Breast epithelium (tissue), 4 donors: ENCODE measurements around the gene CFAP70. TPM values are rescaled to one million over a fixed set of nuclear protein-coding genes. Genes with fewer than 3 reads are reported as not detected.
"Not testable (repeated sequence)": the region's sequence is repeated elsewhere in the genome, so short reads cannot be mapped to it uniquely, and the experiment has no call there.

Source experiments
- DNase-seq, 2 donors: peaks; one replicate each; pipeline ENCODE4 v3.0.0-alpha.2; 2019; ENCODE audit warnings: low spot score in 2 of 2
- H3K27ac ChIP-seq, 2 donors: fragments of 200-600 bp; sonication (generic) in 1 of 2; one replicate each; pipeline ENCODE4 v1.5.1; 2016 to 2019; ENCODE audit warnings: mild to moderate bottlenecking in 1 of 2
- H3K27me3 ChIP-seq, 2 donors: fragments of 200-600 bp; sonication (generic) in 1 of 2; one replicate each; pipeline versions ENCODE4 v1.5.1 to v1.6.0; 2017 to 2019; ENCODE audit warnings: control low read depth in 1 of 2, mild to moderate bottlenecking in 1 of 2
- H3K36me3 ChIP-seq: fragments of 200-600 bp; one replicate; pipeline ENCODE4 v1.5.1; 2019
- H3K4me1 ChIP-seq, 2 donors: fragments of 200-600 bp; sonication (generic); one replicate each; pipeline ENCODE4 v1.5.1; 2016 to 2019; ENCODE audit warnings: control low read depth in 1 of 2
- H3K4me3 ChIP-seq, 3 donors: fragments of 200-600 bp; sonication (generic); 1 replicate in 2 of 3; 2 replicates in 1 of 3; pipeline ENCODE4 v1.5.1; 2016 to 2019; ENCODE audit warnings: mild to moderate bottlenecking in 3 of 3, moderate library complexity in 2 of 3
- H3K9me3 ChIP-seq, 2 donors: fragments of 200-600 bp; sonication (generic) in 1 of 2; one replicate each; pipeline ENCODE4 v1.5.1; 2016 to 2019; ENCODE audit warnings: control low read depth in 1 of 2
- CTCF ChIP-seq, 3 donors: fragments of 450-650 bp; IDR thresholded peaks; one replicate each; pipeline ENCODE4 v1.5.1; 2016 to 2017; ENCODE audit warnings: antibody characterized with exemption in 3 of 3, mild to moderate bottlenecking in 3 of 3, moderate library complexity in 3 of 3
- POLR2A ChIP-seq: fragments of 450-650 bp; IDR thresholded peaks from one replicate; pipeline ENCODE4 v1.6.1; 2016; ENCODE audit warnings: antibody characterized with exemption, mild to moderate bottlenecking, moderate library complexity
- POLR2AphosphoS5 ChIP-seq, 3 donors: sonication (generic); formaldehyde crosslinking; IDR thresholded peaks; one replicate each; pipeline ENCODE4 v1.6.1; 2017; ENCODE audit warnings: antibody characterized with exemption in 3 of 3
- intact Hi-C: fragments of 100-400 bp; cut with DNase I; formaldehyde crosslinking; loops from one replicate; pipeline ENCODE4 v1.15.1; 2023; ENCODE audit warnings: low total_unique reads
- total RNA-seq, 3 donors: library from RNA; depleted of rRNA; stranded (reverse); fragments of >200 nt; gene quantifications; one replicate each; pipeline ENCODE4 v1.1.0, GENCODE V29; 2016

CFAP70 gene
- total RNA-seq, 3 donors from 2014 or later, result 7.8 to 10.4 (median 9.2) TPM

- no peaks in the 10 kb centered on the region for H3K4me1 ChIP-seq
- H3K36me3 ChIP-seq, result no peaks in the 10 kb centered on the region
- no peak overlapping the region for H3K27ac ChIP-seq
- H3K4me3 ChIP-seq, result no peak overlapping the region
- no peaks in the 10 kb centered on the region for H3K27me3 ChIP-seq
- no peak for DNase-seq
- intact Hi-C loops, result no loop called here
- no peaks in the 10 kb centered on the region for H3K9me3 ChIP-seq
- TF ChIP-seq POLR2A, result no peak
- TF ChIP-seq CTCF (IDR thresholded peaks at IDR 0.05), result no peak
- TF ChIP-seq POLR2AphosphoS5 (IDR thresholded peaks at IDR 0.05), result no peak
Observed at GRCh38 chr10:73262880-73263555, 95.6 kb downstream of the CFAP70 start.

- no peak overlapping the region for H3K4me3 ChIP-seq
- intact Hi-C loops, result no loop called here
- H3K27me3 ChIP-seq, result no peaks in the 10 kb centered on the region
- no peaks in the 10 kb centered on the region for H3K4me1 ChIP-seq
- no peak overlapping the region for H3K27ac ChIP-seq
- no peak for TF ChIP-seq POLR2AphosphoS5 (IDR thresholded peaks at IDR 0.05)
- no peak for TF ChIP-seq CTCF (IDR thresholded peaks at IDR 0.05)
- no peak for TF ChIP-seq POLR2A
- H3K9me3 ChIP-seq, result no peaks in the 10 kb centered on the region
- no peaks in the 10 kb centered on the region for H3K36me3 ChIP-seq
- DNase-seq, result no peak
Observed at GRCh38 chr10:73262105-73262730, 96.4 kb downstream of the CFAP70 start.

DNA sequence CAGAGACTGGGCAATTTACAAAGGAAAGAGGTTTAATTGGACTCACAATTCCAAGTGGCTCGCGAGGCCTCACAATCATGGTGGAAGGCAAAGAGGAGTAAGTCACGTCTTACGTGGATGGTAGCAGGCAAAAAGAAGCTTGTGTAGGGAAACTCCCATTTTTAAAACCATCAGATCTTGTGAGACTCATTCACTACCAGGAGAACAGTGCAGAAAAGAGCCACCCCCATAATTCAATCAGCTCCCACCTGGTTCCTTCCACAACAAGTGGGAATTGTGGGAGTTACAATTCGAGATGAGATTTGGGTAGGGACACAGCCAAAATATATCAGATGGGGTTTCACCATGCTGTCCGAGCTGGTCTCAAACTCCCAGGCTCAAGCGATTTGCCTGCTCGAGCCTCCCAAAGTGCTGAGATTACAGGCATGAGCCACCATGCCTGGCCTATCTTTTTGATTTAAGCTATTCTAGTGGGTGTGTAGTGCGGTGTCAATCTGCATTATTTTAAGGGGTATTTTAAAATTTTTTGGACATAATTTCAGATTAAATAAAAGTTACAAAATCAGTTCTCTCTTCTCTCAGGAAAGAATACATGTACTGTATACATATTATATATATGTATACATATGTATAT, 97.2 kb downstream of the CFAP70 start:
- intact Hi-C loops, result no loop called here

DNA sequence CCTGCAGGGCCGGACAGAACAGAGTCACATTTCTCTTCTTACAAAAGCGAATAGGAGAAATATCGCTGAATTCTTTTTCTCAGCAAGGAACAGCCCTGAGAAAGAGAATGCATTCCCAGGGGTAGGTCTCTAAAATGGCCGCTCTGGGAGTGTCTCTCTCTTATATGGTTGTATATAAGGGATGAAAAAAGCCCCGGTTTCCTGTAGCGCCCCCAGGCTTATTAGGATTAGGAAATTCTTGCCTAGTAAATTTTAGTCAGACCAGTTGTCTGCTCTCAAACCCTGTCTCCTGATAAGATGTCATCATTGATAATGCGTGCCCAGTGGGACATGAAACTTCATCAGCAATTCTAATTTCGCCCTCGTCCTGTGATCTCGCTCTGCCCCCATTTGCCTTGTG, 100.1 kb downstream of the CFAP70 start:
- not testable (repeated sequence) for H3K9me3 ChIP-seq, H3K4me1 ChIP-seq, DNase-seq, H3K36me3 ChIP-seq, H3K27me3 ChIP-seq, H3K4me3 ChIP-seq, H3K27ac ChIP-seq
- intact Hi-C loops, result loop anchor here (5.0 kb wide), 1 partner anchor 2001 kb away; no protein-coding TSS in a partner anchor

More for the DNA sequence above, 97.2 kb downstream of the CFAP70 start:
- no peak overlapping the region for H3K27ac ChIP-seq
- H3K4me3 ChIP-seq, result no peak overlapping the region
- no peaks in the 10 kb centered on the region for H3K36me3 ChIP-seq
- no peak for TF ChIP-seq POLR2AphosphoS5 (IDR thresholded peaks at IDR 0.05)
- TF ChIP-seq CTCF (IDR thresholded peaks at IDR 0.05), result no peak
- TF ChIP-seq POLR2A, result no peak
- no peak for DNase-seq
- H3K9me3 ChIP-seq, result no peaks in the 10 kb centered on the region
- H3K4me1 ChIP-seq, result no peaks in the 10 kb centered on the region
- H3K27me3 ChIP-seq, result no peaks in the 10 kb centered on the region

DNA sequence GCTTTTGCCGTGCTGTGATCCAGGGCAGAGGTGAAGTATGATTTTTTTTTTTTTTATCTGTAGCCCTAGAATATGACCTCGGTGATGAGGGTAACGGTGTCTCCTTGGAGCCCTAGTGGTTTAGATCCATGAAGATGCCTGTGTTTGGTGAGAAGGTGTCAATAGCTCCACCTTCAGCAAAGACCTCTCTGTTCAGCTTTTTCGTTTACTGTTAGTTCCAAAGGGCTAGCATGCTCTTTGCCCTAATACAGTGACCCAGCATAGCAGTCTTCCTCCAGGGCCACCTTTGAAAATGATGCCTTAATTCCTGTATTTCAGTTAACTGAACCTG, 105.5 kb downstream of the CFAP70 start:
- Histone ChIP-seq H3K4me1 (no peaks in the 10 kb centered on the region), H3K27me3 (no peaks in the 10 kb centered on the region), H3K27ac (peak overlapping the region; percentile 93), H3K4me3 (peak overlapping the region; percentile 61 to 96 (median 78)), H3K36me3 (no peaks in the 10 kb centered on the region), H3K9me3 (no peaks in the 10 kb centered on the region)
- no peak for DNase-seq
- intact Hi-C loops, result no loop called here
- TF ChIP-seq POLR2A (no peak), CTCF (IDR thresholded peaks at IDR 0.05) (no peak), POLR2AphosphoS5 (IDR thresholded peaks at IDR 0.05) (no peak)
